Bronchial epithelial cell (primary cell): ENCODE measurements around the gene TMEM97. TPM values are rescaled to one million over a fixed set of nuclear protein-coding genes. Genes with fewer than 3 reads are reported as not detected.
A peak's percentile ranks its signal among the peaks of the same experiment; 100 is the strongest.

Source experiments
- DNase-seq: peaks from one replicate; pipeline ENCODE4 v3.0.0-alpha.2; 2010; ENCODE audit warnings: low read depth
- FAIRE-seq: peaks from 2 replicates; lab custom pipeline; 2011; peaks lifted over from hg19 to GRCh38; lab: Jason Lieb, UNC
- H3K27me3 ChIP-seq: 2 replicates; pipeline ENCODE4 v1.5.1; 2011; ENCODE audit warnings: low read length; ENCODE audit not compliant: control insufficient read depth, insufficient read depth
- H3K36me3 ChIP-seq: 2 replicates; pipeline ENCODE4 v1.5.1; 2011; ENCODE audit warnings: low read length; ENCODE audit not compliant: control insufficient read depth, insufficient read depth
- H3K4me3 ChIP-seq: 2 replicates; pipeline ENCODE4 v1.5.1; 2011; ENCODE audit warnings: mild to moderate bottlenecking, low read depth, low read length, control low read depth
- total RNA-seq: library from RNA; depleted of rRNA; stranded (reverse); fragments of >200 nt; gene quantifications from 2 replicates; pipeline ENCODE4 v1.2.1, GENCODE V29; 2014
- TF ChIP-seq, protein P1 (sequence below): IDR thresholded peaks from 2 replicates; pipeline ENCODE4 v1.5.1; 2011; ENCODE audit warnings: mild to moderate bottlenecking, moderate library complexity, low read length, control low read depth, inconsistent platforms; ENCODE audit not compliant: insufficient read depth, severe bottlenecking

The TMEM97 gene
- total RNA-seq, 1 donor from 2014 or later: 8.2 TPM

DNA sequence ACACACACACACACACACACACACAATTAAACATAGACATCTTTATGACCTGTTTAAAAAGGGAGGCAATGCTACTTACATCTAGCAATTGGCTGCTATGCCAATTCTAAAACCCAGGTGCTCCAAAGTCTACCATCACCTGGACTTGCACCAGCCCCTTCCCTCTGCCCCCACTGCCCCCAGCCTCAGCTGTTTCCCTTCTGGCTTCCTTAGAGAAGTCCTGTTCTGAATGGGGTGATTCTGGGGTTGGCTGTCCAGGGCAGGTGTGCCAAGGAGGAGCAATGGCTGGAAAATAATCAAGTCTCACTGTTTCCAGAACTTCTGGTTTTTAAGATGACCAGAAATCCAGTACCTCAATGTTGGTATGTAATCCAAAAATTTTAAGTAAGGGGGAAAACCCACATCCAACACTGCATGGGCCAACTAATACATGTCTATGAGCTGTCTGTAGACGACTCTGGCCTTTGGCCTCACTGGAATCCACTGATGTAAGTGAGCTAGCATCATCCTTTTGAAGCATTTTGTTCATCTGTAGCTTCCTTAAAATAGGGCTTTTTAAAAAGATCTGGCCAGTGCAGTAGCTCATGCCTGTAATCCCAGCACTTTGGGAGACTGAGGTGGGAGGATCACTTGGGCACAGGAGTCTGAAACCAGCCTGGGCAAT, 14.2 kb downstream of the TMEM97 start:
- Histone ChIP-seq H3K4me3 (no peak overlapping the region), H3K36me3 (peaks cover 7% of the 10 kb centered on the region), H3K27me3 (no peaks in the 10 kb centered on the region)
- FAIRE-seq (no peak), DNase-seq (no peak)
- TF ChIP-seq, protein P1, sequence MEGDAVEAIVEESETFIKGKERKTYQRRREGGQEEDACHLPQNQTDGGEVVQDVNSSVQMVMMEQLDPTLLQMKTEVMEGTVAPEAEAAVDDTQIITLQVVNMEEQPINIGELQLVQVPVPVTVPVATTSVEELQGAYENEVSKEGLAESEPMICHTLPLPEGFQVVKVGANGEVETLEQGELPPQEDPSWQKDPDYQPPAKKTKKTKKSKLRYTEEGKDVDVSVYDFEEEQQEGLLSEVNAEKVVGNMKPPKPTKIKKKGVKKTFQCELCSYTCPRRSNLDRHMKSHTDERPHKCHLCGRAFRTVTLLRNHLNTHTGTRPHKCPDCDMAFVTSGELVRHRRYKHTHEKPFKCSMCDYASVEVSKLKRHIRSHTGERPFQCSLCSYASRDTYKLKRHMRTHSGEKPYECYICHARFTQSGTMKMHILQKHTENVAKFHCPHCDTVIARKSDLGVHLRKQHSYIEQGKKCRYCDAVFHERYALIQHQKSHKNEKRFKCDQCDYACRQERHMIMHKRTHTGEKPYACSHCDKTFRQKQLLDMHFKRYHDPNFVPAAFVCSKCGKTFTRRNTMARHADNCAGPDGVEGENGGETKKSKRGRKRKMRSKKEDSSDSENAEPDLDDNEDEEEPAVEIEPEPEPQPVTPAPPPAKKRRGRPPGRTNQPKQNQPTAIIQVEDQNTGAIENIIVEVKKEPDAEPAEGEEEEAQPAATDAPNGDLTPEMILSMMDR: no peak

DNA sequence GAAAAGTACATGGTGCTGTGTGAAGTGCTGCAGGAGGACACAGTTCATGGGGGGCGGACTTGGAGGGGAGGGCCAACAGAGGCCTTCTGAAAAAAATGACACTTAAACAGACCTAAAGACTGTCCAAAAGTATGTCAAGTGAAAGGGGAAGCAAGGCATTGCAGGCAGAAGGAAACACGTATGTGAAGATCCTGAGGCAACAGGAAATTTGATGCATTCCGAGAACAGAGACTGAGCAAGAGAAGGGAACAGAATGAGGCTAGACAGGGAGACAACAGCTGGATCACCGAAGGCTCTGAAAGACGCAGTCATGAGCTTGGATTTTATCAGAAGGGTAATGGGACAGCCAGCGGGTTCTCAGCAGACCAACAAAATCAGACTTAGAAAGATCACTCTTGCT, 15.2 kb downstream of the TMEM97 start:
- DNase-seq (no peak), FAIRE-seq (no peak)
- H3K36me3 ChIP-seq: peaks cover 9% of the 10 kb centered on the region
- H3K4me3 ChIP-seq: no peak overlapping the region
- no peaks in the 10 kb centered on the region for H3K27me3 ChIP-seq
- TF ChIP-seq, protein P1: no peak

DNA sequence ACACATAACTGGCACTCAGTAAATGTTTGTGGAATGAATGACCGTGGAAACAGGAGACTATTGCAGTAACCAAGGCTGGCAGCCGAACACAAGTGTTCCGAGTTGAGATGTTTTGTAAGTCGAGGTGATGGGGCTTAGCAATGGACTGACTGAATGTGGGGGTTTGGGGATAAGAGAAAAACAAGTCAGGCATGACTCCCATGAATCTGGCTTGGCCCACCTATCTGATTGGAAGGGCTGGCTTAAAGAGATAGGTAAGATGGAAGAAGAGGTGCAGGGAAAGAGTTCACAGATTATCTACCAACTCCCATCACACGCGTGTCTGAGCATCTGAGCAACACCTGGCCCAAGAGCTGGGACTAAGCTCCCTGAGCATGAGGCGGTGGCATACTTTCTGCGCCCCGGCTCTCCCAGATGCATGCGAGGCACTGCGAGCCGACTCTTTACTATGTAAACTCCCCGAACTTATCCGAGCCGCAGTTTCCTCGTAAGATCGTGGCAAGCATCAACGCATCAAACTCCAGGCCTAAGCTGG, 15.7 kb downstream of the TMEM97 start:
- Histone ChIP-seq H3K36me3 (peaks cover 12% of the 10 kb centered on the region), H3K27me3 (no peaks in the 10 kb centered on the region), H3K4me3 (peak overlapping the region; percentile 90)
- FAIRE-seq (no peak), DNase-seq (peak; percentile 32)
- TF ChIP-seq, protein P1: no peak

DNA sequence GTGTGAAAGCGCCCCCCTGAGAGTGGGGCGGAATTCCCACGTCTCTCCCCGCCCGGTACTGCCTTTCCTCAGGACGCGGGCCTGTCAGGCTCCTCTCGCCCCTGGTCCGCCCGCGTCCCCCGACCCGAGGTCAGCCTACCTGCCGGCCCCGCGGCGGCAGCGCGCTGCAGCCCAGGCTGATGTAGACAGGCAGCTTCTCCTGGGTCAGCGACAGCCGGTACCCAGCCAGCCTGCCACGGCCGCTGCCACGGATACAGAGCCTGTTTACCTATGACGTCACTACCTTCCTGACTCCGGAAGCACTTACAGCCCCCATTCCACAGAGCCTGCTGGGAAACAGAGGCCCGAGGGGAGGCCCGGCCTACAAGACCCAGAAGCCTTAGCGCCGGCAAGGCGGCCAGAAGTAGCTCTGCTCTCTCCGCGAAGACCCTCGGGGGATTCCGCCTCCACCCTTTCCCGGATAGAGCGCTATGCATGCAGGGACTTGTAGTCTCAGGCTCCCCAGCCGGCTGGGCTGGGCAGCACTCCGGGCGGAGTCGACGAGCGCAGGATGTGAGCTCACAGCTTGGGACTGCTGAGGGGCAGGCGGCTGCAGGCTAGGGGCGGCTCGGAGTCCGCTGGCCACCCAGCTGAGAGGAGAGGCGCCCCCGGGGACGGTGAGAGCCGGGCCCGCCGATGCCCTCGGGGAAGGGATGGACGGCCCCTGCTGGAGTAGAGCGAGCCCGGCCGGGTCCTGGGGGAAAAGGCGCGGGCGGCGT, 16.4 kb downstream of the TMEM97 start, which contains the start of the genes IFT20 and TNFAIP1:
Gene IFT20, minus strand, starts transcription at position 272 of the 758 bp plus-strand sequence. CDS start 3,487 bp downstream, outside the sequence.
Gene TNFAIP1, plus strand, starts transcription at position 561 of the 758 bp plus-strand sequence. CDS start 3,761 bp downstream, outside the sequence.
- no peak for FAIRE-seq
- peak; percentile 99 for DNase-seq
- TF ChIP-seq, protein P1: no peak
- Histone ChIP-seq H3K27me3 (no peaks in the 10 kb centered on the region), H3K36me3 (peaks cover 16% of the 10 kb centered on the region), H3K4me3 (peak within 1 kb of the TSS; percentile 90)

DNA sequence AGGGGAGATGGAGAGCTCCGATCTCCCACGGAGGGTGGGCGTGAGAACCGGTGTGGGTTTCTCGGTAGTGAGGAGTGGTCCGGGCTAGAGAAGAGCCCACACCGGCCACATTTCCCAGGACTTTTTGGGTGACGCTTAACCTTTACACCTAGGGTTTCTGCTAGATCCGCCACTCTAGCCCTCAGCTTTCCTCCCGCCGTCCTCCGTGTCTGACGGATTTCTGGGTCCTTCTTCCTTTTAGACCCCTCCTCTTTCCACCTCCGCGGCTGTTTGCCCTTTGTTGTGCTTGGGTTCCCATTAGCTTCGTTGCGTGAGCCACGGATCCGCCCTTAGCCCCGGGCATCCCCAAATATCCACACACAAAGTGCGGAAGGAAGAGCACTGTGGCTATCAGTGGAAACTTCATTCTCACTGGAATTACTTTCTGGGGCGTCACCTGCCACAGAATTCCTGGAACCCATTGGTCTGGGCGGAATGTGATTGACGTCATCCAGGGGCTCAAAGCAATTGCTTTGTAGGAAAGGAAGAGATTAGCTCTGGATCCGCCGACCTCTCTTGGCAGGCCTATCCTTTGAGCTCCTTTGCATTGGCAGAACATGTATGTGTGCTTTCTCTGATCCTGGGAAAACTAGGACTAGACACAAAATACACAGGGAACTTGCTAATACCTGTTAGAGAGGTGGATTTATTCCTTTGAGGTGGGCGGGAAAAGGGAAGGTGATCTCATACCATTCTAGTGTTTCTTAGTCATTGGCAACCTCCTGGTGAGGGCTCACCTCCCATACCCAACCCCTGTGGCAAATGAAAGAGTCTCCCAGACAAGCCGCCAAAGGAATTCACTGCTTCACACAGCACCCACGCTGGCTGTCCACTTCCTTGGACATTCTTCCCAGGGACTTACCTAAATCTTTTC, 17.2 kb downstream of the TMEM97 start:
- peak; percentile 97 for DNase-seq
- no peak for FAIRE-seq
- peaks cover 17% of the 10 kb centered on the region for H3K36me3 ChIP-seq
- TF ChIP-seq, protein P1: no peak
- H3K27me3 ChIP-seq: no peaks in the 10 kb centered on the region
- H3K4me3 ChIP-seq: peak overlapping the region; percentile 90
